K562 (cell line): ENCODE measurements around the gene ATP13A4. TPM values are rescaled to one million over a fixed set of nuclear protein-coding genes. Genes with fewer than 3 reads are reported as not detected.

ENCODE experiments used
- ATAC-seq: fragments of 200-7000 bp; cut with Tn5 transposase; 3 replicates; pipeline ENCODE4 v1.9.1; 2020; ENCODE audit warnings: moderate library complexity
- BruUV-seq: library from RNA; stranded (reverse); fragments of 400-500 nt; replicated peaks from 2 replicates; lab custom pipeline; 2021; lab: Mats Ljungman, UMichigan
- CTCF ChIA-PET: fragments of 300-600 bp; formaldehyde crosslinking; extraction: SDS; loops from one replicate; lab custom pipeline; 2021; ENCODE audit warnings: low intra/inter-chr PET ratio; lab: Yijun Ruan, JAX
- POLR2A ChIA-PET: fragments of 300-600, 350-650 bp; sonication (Branson Sonifier 250); formaldehyde crosslinking; extraction: SDS; loops from one replicate; lab custom pipeline; 2021; ENCODE audit warnings: antibody characterized with exemption, inconsistent platforms; lab: Yijun Ruan, JAX
- DNase-seq, 4 experiments: peaks; one replicate each; pipeline versions ENCODE4 v3.0.0 to v3.0.0-alpha.2; 2011 to 2018; ENCODE audit warnings: low spot score in 3 of 4, mixed read lengths in 3 of 4; ENCODE audit errors: extremely low read depth in 1 of 4
- FAIRE-seq: peaks from 2 replicates; lab custom pipeline; 2011; peaks lifted over from hg19 to GRCh38; lab: Jason Lieb, UNC
- H2AFZ ChIP-seq: 2 replicates; pipeline ENCODE4 v1.6.0; 2011; ENCODE audit warnings: low read depth, low read length, control low read depth, inconsistent platforms
- H3K27ac ChIP-seq: fragments of 200-600 bp; 3 replicates; pipeline ENCODE4 v1.8.0; 2011; ENCODE audit warnings: low read depth, mild to moderate bottlenecking, control low read depth, inconsistent platforms, low read length, moderate library complexity, mixed read lengths; ENCODE audit errors: extremely low read depth
- H3K27me3 ChIP-seq, 2 experiments: fragments of 300-600 bp in 1 of 2; 2 replicates in 1 of 2; 3 replicates in 1 of 2; pipeline versions ENCODE4 v1.6.0 to v1.8.0; 2011; ENCODE audit warnings: inconsistent platforms in 2 of 2, low read length in 2 of 2, mild to moderate bottlenecking in 1 of 2, mixed read lengths in 1 of 2, moderate library complexity in 1 of 2; ENCODE audit not compliant: control insufficient read depth in 2 of 2, insufficient read depth in 2 of 2
- H3K36me3 ChIP-seq: fragments of 300-600 bp; 3 replicates; pipeline ENCODE4 v1.8.0; 2011; ENCODE audit warnings: mild to moderate bottlenecking, low read length, inconsistent platforms; ENCODE audit not compliant: control insufficient read depth, insufficient read depth
- H3K4me1 ChIP-seq, 2 experiments: fragments of 200-600 bp in 1 of 2; replicated peaks in 1 of 2; 2 replicates in 1 of 2; 3 replicates in 1 of 2; pipeline versions ENCODE4 v1.5.1 to v1.8.0; 2011; ENCODE audit warnings: inconsistent platforms in 2 of 2, low read length in 2 of 2, mild to moderate bottlenecking in 1 of 2, mixed read lengths in 1 of 2, moderate library complexity in 1 of 2; ENCODE audit not compliant: control insufficient read depth in 2 of 2, insufficient read depth in 2 of 2
- H3K4me2 ChIP-seq: 2 replicates; pipeline ENCODE4 v1.6.1; 2011; ENCODE audit warnings: low read length, control low read depth, inconsistent platforms, mixed read lengths; ENCODE audit not compliant: insufficient read depth
- H3K4me3 ChIP-seq: fragments of 200-600 bp; sonication (generic), shearing (Covaris generic); 2 replicates; pipeline ENCODE4 v1.5.1; 2016; ENCODE audit warnings: control low read depth, inconsistent platforms
- H3K79me2 ChIP-seq: fragments of 200-600 bp; 3 replicates; pipeline ENCODE4 v1.8.0; 2011; ENCODE audit warnings: low read length, inconsistent platforms; ENCODE audit not compliant: control insufficient read depth, insufficient read depth
- H3K9ac ChIP-seq, 2 experiments: 2 replicates each; pipeline versions ENCODE4 v1.6.0 to v1.6.1; 2011; ENCODE audit warnings: low read depth in 2 of 2, low read length in 2 of 2, control low read depth in 1 of 2, inconsistent platforms in 1 of 2, mild to moderate bottlenecking in 1 of 2, mixed read lengths in 1 of 2; ENCODE audit not compliant: insufficient read depth in 1 of 2
- H3K9me1 ChIP-seq: one replicate; pipeline ENCODE4 v1.6.0; 2011; ENCODE audit warnings: inconsistent platforms, mild to moderate bottlenecking, low read length, moderate library complexity; ENCODE audit not compliant: control insufficient read depth, insufficient read depth
- H3K9me3 ChIP-seq: replicated peaks from 2 replicates; pipeline ENCODE4 v1.5.1; 2011; ENCODE audit warnings: low read depth, low read length, inconsistent platforms; ENCODE audit not compliant: control insufficient read depth, insufficient read depth
- H4K20me1 ChIP-seq: replicated peaks from 2 replicates; pipeline ENCODE4 v1.6.1; 2011; ENCODE audit warnings: low read length, inconsistent platforms, mixed read lengths; ENCODE audit not compliant: control insufficient read depth, insufficient read depth
- CHD7 ChIP-seq: fragments of 200-600 bp; sonication (generic); IDR thresholded peaks from one replicate; pipeline ENCODE4 v1.6.1; 2012; ENCODE audit warnings: mild to moderate bottlenecking, low read depth, low read length, inconsistent platforms
- MCM2 ChIP-seq: fragments of 450-650 bp; IDR thresholded peaks from 2 replicates; pipeline ENCODE4 v1.6.1; 2017; ENCODE audit warnings: low read depth, mild to moderate bottlenecking
- RFX1 ChIP-seq: fragments of 450-650 bp; IDR thresholded peaks from 2 replicates; pipeline ENCODE4 v1.6.1; 2016; ENCODE audit warnings: mild to moderate bottlenecking, moderate library complexity
- SPI1 ChIP-seq: IDR thresholded peaks from 2 replicates; pipeline ENCODE4 v1.6.1; 2011; ENCODE audit warnings: low read depth, low read length, control low read depth, borderline replicate concordance
- ZC3H4 ChIP-seq: sonication (generic); formaldehyde crosslinking; IDR thresholded peaks from 2 replicates; pipeline ENCODE4 v1.9.0; 2021; ENCODE audit warnings: missing genetic modification reagents, borderline replicate concordance
- ZNF507 ChIP-seq: conservative IDR thresholded peaks from 2 replicates; pipeline ENCODE4 v1.6.1; 2017; ENCODE audit warnings: missing genetic modification characterization, missing compliant biosample characterization
- ZNF77 ChIP-seq: fragments of 250-450 bp; sonication (Bioruptor Pico); IDR thresholded peaks from 2 replicates; pipeline ENCODE4 v1.5.0; 2020
- WGBS: fragments of 100-300 bp; shearing (Covaris generic); methylation state at CpG from one replicate; pipeline ENCODE4 v1.1.6; 2016; ENCODE audit warnings: low coverage, mixed read lengths; ENCODE audit not compliant: insufficient coverage; ENCODE audit errors: missing lambda C conversion rate; 5-methylcytosine and 5-hydroxymethylcytosine counted together
- in situ Hi-C: fragments of 300-500 bp; cut with MboI; formaldehyde crosslinking; loops from 4 replicates; pipeline ENCODE4 v1.15.0; 2018; ENCODE audit warnings: inconsistent platforms, mixed read lengths
- intact Hi-C: fragments of 100-400 bp; cut with micrococcal nuclease; formaldehyde crosslinking; loops from 2 replicates; pipeline ENCODE4 v1.14.2; 2022
- polyA plus RNA-seq, 8 experiments: library from polyadenylated mRNA; depleted of rRNA in 4 of 8; stranded (reverse) in 5 of 8; unstranded in 3 of 8; fragments of >200 nt; fragmentation: Nextera tagmentation in 2 of 8; fragmentation: Illumina TruSeq in 1 of 8; extraction: Ambion mirVana in 2 of 8; extraction: Trizol in 1 of 8; gene quantifications; 2 replicates each; pipeline versions ENCODE4 v1.2.1 to v1.2.3, GENCODE V29; 2011 to 2014; ENCODE audit warnings: inconsistent platforms in 1 of 8, missing spikeins in 1 of 8
- total RNA-seq, 7 experiments: library from RNA; depleted of rRNA in 6 of 7; stranded (reverse); fragments of >200 nt in 6 of 7; fragmentation: Illumina TruSeq in 2 of 7; extraction: Trizol in 2 of 7; gene quantifications; 2 replicates each; pipeline versions ENCODE4 v1.2.1 to v1.2.3, GENCODE V29; 2011 to 2021; ENCODE audit warnings: low replicate concordance in 1 of 7
- TF ChIP-seq, protein P1 (sequence below): fragments of 450-650 bp; IDR thresholded peaks from 2 replicates; pipeline ENCODE4 v1.6.1; 2014; ENCODE audit warnings: low read depth, mild to moderate bottlenecking, moderate library complexity, borderline replicate concordance
- TF ChIP-seq, protein P2 (sequence below), 2 experiments: fragments of 450-650 bp; IDR thresholded peaks; 2 replicates each; pipeline ENCODE4 v1.6.1; 2016

ATP13A4 gene
- total and polyA plus RNA-seq, 9 of the 15 experiments (the other 6 are each of a cell fraction or from before 2014, with no cell fraction given), result 0.03 to 0.14 (median 0.07) TPM; not detected in 6

- H3K27ac ChIP-seq, result no peak overlapping the region
- no peaks in the 10 kb centered on the region for H3K9me1 ChIP-seq
- H2AFZ ChIP-seq, result no peak overlapping the region
- H3K9me3 ChIP-seq, result no peaks in the 10 kb centered on the region
- H3K4me1 ChIP-seq, result no peaks in the 10 kb centered on the region
- ChIA-PET POLR2A (no interaction called here), CTCF (no interaction called here)
- H3K79me2 ChIP-seq, result no peaks in the 10 kb centered on the region
- no peak overlapping the region for H3K4me2 ChIP-seq
- DNase-seq (no peak), FAIRE-seq (no peak), ATAC-seq (no peak)
- H3K36me3 ChIP-seq, result no peaks in the 10 kb centered on the region
- no TSS peak for BruUV-seq
- H3K9ac ChIP-seq, result no peak overlapping the region
- in situ Hi-C loops, result no loop called here
- intact Hi-C loops, result no loop called here
- peaks cover 4 to 9% of the 10 kb centered on the region in 2 experiments; a peak in 2 of 5 replicates for H3K27me3 ChIP-seq
- WGBS, result 0% methylated on average over 6 of the region's 6 CpGs
- no peaks in the 10 kb centered on the region for H4K20me1 ChIP-seq
- H3K4me3 ChIP-seq, result no peak overlapping the region
- TF ChIP-seq, protein P1, sequence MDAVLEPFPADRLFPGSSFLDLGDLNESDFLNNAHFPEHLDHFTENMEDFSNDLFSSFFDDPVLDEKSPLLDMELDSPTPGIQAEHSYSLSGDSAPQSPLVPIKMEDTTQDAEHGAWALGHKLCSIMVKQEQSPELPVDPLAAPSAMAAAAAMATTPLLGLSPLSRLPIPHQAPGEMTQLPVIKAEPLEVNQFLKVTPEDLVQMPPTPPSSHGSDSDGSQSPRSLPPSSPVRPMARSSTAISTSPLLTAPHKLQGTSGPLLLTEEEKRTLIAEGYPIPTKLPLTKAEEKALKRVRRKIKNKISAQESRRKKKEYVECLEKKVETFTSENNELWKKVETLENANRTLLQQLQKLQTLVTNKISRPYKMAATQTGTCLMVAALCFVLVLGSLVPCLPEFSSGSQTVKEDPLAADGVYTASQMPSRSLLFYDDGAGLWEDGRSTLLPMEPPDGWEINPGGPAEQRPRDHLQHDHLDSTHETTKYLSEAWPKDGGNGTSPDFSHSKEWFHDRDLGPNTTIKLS, result no peak
- TF ChIP-seq RFX1 (no peak), MCM2 (no peak), SPI1 (no peak), ZNF77 (CRISPR knock-in tag) (no peak), ZNF507 (tag) (no peak), ZC3H4 (CRISPR knock-in tag) (no peak), CHD7 (no peak)
- TF ChIP-seq, protein P2, sequence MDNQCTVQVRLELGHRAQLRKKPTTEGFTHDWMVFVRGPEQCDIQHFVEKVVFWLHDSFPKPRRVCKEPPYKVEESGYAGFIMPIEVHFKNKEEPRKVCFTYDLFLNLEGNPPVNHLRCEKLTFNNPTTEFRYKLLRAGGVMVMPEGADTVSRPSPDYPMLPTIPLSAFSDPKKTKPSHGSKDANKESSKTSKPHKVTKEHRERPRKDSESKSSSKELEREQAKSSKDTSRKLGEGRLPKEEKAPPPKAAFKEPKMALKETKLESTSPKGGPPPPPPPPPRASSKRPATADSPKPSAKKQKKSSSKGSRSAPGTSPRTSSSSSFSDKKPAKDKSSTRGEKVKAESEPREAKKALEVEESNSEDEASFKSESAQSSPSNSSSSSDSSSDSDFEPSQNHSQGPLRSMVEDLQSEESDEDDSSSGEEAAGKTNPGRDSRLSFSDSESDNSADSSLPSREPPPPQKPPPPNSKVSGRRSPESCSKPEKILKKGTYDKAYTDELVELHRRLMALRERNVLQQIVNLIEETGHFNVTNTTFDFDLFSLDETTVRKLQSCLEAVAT (IDR thresholded peaks at IDR 0.05), result no peak
Observed at GRCh38 chr3:193388361-193388760, 166.3 kb downstream of the ATP13A4 start.
